ENCODE data around the gene KRT36. TPM values are rescaled to one million over a fixed set of nuclear protein-coding genes. Genes with fewer than 3 reads are reported as not detected.

KRT36 gene
- total RNA-seq, 2 donors from 2014 or later = not detected

DNA sequence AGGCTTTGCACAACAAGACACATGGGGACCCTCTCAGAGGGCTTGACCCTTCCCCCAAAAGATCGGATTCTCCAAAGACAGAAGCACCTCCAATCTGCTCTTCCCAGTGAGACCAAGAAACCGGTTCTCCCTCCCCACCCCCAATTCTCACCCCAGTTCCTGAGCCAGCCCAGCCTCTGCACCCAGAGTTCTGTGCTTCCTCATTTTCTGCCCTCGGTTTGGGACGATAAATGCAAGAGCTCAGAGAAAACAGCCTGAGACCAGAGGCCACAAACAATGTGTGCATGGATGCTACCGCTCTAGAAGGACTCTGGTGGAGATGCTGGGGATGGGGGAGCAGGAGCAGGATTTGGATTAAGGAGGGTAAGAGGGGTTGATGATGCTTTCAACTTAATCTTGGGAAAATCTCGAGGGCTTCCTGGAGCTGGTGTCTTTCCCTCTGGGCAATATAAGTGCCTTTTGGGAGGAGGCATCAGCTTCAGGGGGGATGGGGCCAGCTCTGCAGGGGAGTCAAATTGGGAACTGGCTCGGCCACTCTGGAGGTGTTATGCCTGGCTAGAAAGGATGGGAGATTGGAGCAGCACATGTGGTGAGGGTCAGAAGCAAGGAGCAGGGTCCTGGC lies 22.9 kb upstream of the KRT36 start:
- no peak for ATAC-seq (ENCODE audit: insufficient number of reproducible peaks, low FRiP score, low read depth)
- no peak for DNase-seq (ENCODE audit: low spot score)
- TF ChIP-seq, protein P1, sequence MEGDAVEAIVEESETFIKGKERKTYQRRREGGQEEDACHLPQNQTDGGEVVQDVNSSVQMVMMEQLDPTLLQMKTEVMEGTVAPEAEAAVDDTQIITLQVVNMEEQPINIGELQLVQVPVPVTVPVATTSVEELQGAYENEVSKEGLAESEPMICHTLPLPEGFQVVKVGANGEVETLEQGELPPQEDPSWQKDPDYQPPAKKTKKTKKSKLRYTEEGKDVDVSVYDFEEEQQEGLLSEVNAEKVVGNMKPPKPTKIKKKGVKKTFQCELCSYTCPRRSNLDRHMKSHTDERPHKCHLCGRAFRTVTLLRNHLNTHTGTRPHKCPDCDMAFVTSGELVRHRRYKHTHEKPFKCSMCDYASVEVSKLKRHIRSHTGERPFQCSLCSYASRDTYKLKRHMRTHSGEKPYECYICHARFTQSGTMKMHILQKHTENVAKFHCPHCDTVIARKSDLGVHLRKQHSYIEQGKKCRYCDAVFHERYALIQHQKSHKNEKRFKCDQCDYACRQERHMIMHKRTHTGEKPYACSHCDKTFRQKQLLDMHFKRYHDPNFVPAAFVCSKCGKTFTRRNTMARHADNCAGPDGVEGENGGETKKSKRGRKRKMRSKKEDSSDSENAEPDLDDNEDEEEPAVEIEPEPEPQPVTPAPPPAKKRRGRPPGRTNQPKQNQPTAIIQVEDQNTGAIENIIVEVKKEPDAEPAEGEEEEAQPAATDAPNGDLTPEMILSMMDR (IDR thresholded peaks at IDR 0.05) = no peak
- no peak overlapping the region for H3K27ac ChIP-seq
- H3K4me1 ChIP-seq (ENCODE audit: control insufficient read depth in 1 of 2, low read depth in 2 of 2) = no peaks in the 10 kb centered on the region
- no peaks in the 10 kb centered on the region for H3K9me3 ChIP-seq
- no peak overlapping the region for H3K4me3 ChIP-seq
- no peaks in the 10 kb centered on the region for H3K36me3 ChIP-seq
- no peaks in the 10 kb centered on the region for H3K27me3 ChIP-seq (replicated peaks; ENCODE audit: insufficient read depth)

DNA sequence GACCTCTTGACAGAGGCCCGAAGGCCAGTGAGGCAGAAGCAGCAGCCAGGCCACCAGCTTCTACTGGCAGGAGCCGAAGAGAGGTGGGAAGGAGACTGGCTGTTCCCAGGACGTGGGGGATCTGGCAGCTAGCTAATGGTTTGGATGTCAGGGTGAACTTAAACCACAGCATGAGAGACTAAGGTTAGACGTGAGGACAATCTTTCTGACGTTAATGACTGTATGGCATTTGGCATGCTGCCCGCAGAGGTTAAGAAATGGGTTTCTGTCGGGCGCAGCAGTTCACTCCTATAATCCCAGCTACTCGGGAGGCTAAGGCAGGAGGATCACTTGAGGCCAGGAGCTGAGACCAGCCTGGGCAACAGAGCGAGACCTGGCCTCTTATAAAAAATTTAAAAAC lies 22.0 kb upstream of the KRT36 start:
- no peaks in the 10 kb centered on the region for H3K27me3 ChIP-seq (replicated peaks; ENCODE audit: insufficient read depth)
- no peak overlapping the region for H3K4me3 ChIP-seq
- H3K36me3 ChIP-seq = no peaks in the 10 kb centered on the region
- TF ChIP-seq, protein P1 (IDR thresholded peaks at IDR 0.05) = no peak
- H3K27ac ChIP-seq = no peak overlapping the region
- no peak for ATAC-seq (ENCODE audit: insufficient number of reproducible peaks, low FRiP score, low read depth)
- no peaks in the 10 kb centered on the region for H3K9me3 ChIP-seq
- DNase-seq (ENCODE audit: low spot score) = no peak
- H3K4me1 ChIP-seq (ENCODE audit: control insufficient read depth in 1 of 2, low read depth in 2 of 2) = no peaks in the 10 kb centered on the region

DNA sequence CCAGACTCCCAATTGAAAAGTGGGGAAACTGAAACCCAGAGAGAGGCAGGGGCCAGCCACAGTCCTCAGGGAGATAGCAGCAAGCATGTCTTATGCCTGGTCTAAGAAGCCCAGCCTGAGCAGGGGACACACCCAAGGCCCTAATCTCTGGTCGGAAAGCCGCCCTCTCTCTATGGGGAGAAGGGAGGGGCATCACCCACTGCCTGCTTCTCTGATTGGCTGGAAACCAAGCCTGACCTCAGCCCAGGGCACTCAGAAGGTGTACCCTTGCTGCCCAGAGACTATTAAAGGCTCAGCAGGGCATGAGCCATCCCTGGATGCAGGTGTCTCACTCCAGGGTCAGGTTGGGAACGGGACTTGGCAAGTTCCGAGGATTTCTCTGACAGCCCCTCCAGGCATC lies 21.4 kb upstream of the KRT36 start:
- no peaks in the 10 kb centered on the region for H3K36me3 ChIP-seq
- ATAC-seq (ENCODE audit: insufficient number of reproducible peaks, low FRiP score, low read depth) (no peak), DNase-seq (ENCODE audit: low spot score) (no peak)
- H3K4me3 ChIP-seq = no peak overlapping the region
- H3K27ac ChIP-seq = no peak overlapping the region
- H3K9me3 ChIP-seq = no peaks in the 10 kb centered on the region
- H3K4me1 ChIP-seq (ENCODE audit: control insufficient read depth in 1 of 2, low read depth in 2 of 2) = no peaks in the 10 kb centered on the region
- no peaks in the 10 kb centered on the region for H3K27me3 ChIP-seq (replicated peaks; ENCODE audit: insufficient read depth)
- TF ChIP-seq, protein P1 (IDR thresholded peaks at IDR 0.05) = no peak

DNA sequence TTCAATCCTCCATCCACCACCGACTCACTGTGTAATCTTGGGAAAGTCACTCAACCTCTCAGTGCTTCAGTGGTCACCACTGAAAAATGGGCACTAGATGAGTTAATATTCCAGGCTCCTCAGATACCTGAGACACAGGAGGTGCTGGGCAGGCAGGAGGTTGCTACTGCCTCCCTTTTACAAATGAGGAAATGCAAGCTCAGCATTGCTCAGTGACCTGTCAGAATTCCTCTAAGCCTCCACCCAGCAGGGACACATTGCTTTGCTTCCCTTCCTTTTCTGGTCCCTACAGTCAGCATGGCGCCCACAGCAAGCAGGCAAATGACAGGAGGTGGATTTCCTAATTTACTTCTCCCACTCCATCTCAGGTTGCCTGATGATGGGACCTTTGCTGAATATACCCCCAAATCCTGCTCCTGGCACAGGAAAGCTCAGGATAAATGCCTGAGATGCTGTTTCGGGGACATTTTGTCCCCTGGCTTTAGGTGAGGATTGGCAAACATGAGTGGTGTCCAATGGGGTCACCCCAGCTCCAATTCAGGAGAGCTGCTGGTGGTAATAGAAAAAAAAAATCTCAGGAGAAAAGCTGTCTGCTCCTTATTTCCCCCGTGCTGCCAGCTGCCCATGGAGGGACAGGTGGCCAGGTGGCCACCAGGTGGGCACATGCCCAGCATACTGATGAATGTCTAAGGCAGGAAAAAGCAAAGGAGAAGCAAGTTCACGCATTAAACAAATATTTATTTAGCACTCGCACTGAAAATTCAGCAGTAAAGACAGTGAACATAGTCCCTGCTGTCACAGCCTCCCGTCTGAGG lies 20.7 kb upstream of the KRT36 start:
- ATAC-seq (ENCODE audit: insufficient number of reproducible peaks, low FRiP score, low read depth) (no peak), DNase-seq (ENCODE audit: low spot score) (no peak)
- H3K9me3 ChIP-seq = no peaks in the 10 kb centered on the region
- no peaks in the 10 kb centered on the region for H3K36me3 ChIP-seq
- H3K4me1 ChIP-seq (ENCODE audit: control insufficient read depth in 1 of 2, low read depth in 2 of 2) = no peaks in the 10 kb centered on the region
- TF ChIP-seq, protein P1 (IDR thresholded peaks at IDR 0.05) = no peak
- H3K27me3 ChIP-seq (replicated peaks; ENCODE audit: insufficient read depth) = no peaks in the 10 kb centered on the region
- H3K4me3 ChIP-seq = no peak overlapping the region
- no peak overlapping the region for H3K27ac ChIP-seq

DNA sequence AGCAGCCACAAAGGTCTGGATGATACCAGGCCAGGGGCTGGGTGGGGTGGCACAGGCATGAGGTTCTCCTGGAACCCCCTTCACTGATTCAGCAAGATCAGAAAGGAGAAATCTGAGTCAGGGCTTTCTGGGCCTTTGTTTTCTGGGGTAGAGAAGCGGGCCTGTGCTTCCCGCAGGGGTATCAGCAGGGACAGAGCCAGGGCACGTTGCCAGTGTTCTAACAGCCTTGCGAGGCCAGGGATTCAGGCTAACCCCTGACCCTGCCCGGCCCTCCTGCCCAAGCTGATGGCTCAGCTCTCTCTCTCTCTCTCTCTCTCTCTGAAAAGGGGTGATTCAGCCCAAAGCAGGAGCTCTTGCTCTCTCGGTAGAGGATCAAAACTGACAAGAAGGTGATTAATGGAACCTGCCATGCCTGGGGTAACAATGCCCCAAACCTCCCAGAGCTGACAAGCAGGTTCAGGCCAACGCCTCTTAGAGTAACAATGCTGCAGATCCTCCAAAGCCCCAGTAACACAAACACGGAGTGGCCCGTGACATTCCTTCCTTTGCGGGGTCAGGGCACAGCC lies 17.7 kb upstream of the KRT36 start:
- no peaks in the 10 kb centered on the region for H3K4me1 ChIP-seq (ENCODE audit: control insufficient read depth in 1 of 2, low read depth in 2 of 2)
- no peaks in the 10 kb centered on the region for H3K36me3 ChIP-seq
- no peaks in the 10 kb centered on the region for H3K27me3 ChIP-seq (replicated peaks; ENCODE audit: insufficient read depth)
- ATAC-seq (ENCODE audit: insufficient number of reproducible peaks, low FRiP score, low read depth) (no peak), DNase-seq (ENCODE audit: low spot score) (no peak)
- TF ChIP-seq, protein P1 (IDR thresholded peaks at IDR 0.05) = no peak
- no peaks in the 10 kb centered on the region for H3K9me3 ChIP-seq
- no peak overlapping the region for H3K4me3 ChIP-seq
- no peak overlapping the region for H3K27ac ChIP-seq

All from thoracic aorta (tissue), 2 donors.